SK-N-SH treated with all-trans-retinoic acid at 6 μM for 48 hours (cell line): Measurements from ENCODE around the gene PFKP.

ENCODE experiments used
- ATAC-seq: fragments of 200-7000 bp; cut with Tn5 transposase; 3 replicates; pipeline ENCODE4 v1.9.1; 2020; ENCODE audit warnings: mild to moderate bottlenecking, moderate library complexity
- CSDC2 ChIP-seq: fragments of 250-450 bp; sonication (Bioruptor Pico); IDR thresholded peaks from 2 replicates; pipeline ENCODE4 v1.5.0; 2020; ENCODE audit warnings: mild to moderate bottlenecking, moderate library complexity
- ESRRG ChIP-seq: fragments of 250-450 bp; sonication (Bioruptor Pico); IDR thresholded peaks from 2 replicates; pipeline ENCODE4 v1.6.1; 2021; ENCODE audit warnings: mild to moderate bottlenecking
- GLIS3 ChIP-seq: fragments of 250-450 bp; sonication (Bioruptor Pico); IDR thresholded peaks from 2 replicates; pipeline ENCODE4 v1.5.0; 2020; ENCODE audit warnings: mild to moderate bottlenecking, moderate library complexity
- ISL1 ChIP-seq: fragments of 250-450 bp; sonication (Bioruptor Pico); IDR thresholded peaks from 2 replicates; pipeline ENCODE4 v2.1.2; 2022; ENCODE audit warnings: mild to moderate bottlenecking, moderate library complexity
- OSR1 ChIP-seq: fragments of 250-450 bp; sonication (Bioruptor Pico); IDR thresholded peaks from 2 replicates; pipeline ENCODE4 v1.8.0; 2022; ENCODE audit warnings: moderate library complexity, mild to moderate bottlenecking, inconsistent platforms
- PATZ1 ChIP-seq: fragments of 250-450 bp; sonication (Bioruptor Pico); IDR thresholded peaks from 2 replicates; pipeline ENCODE4 v1.8.0; 2020; ENCODE audit warnings: mild to moderate bottlenecking, moderate library complexity, borderline replicate concordance
- PPARA ChIP-seq: fragments of 250-450 bp; sonication (Bioruptor Pico); IDR thresholded peaks from 2 replicates; pipeline ENCODE4 v1.5.0; 2020; ENCODE audit warnings: mild to moderate bottlenecking, borderline replicate concordance
- RARB ChIP-seq: fragments of 250-450 bp; sonication (Bioruptor Pico); IDR thresholded peaks from 2 replicates; pipeline ENCODE4 v1.8.0; 2021; ENCODE audit warnings: mild to moderate bottlenecking, moderate library complexity
- SNAI2 ChIP-seq: fragments of 250-450 bp; sonication (Bioruptor Pico); IDR thresholded peaks from 2 replicates; pipeline ENCODE4 v1.5.0; 2020; ENCODE audit warnings: mild to moderate bottlenecking, moderate library complexity
- TCF4 ChIP-seq: fragments of 250-450 bp; sonication (Bioruptor Pico); IDR thresholded peaks from 2 replicates; pipeline ENCODE4 v1.8.0; 2021; ENCODE audit warnings: mild to moderate bottlenecking, moderate library complexity, borderline replicate concordance
- TOX ChIP-seq: fragments of 250-450 bp; sonication (Bioruptor Pico); IDR thresholded peaks from 2 replicates; pipeline ENCODE4 v1.8.0; 2021; ENCODE audit warnings: mild to moderate bottlenecking, moderate library complexity, borderline replicate concordance
- TSHZ2 ChIP-seq: fragments of 250-450 bp; sonication (Bioruptor Pico); IDR thresholded peaks from 2 replicates; pipeline ENCODE4 v1.5.0; 2020; ENCODE audit warnings: mild to moderate bottlenecking, moderate library complexity
- ZC3H10 ChIP-seq: fragments of 250-450 bp; sonication (Bioruptor Pico); IDR thresholded peaks from 2 replicates; pipeline ENCODE4 v1.5.1; 2021; ENCODE audit warnings: mild to moderate bottlenecking, moderate library complexity
- ZFP30 ChIP-seq: fragments of 450-650 bp; formaldehyde crosslinking; IDR thresholded peaks from 2 replicates; pipeline ENCODE4 v1.5.0; 2022; ENCODE audit warnings: mild to moderate bottlenecking, moderate library complexity
- ZNF565 ChIP-seq: fragments of 450-650 bp; formaldehyde crosslinking; conservative IDR thresholded peaks from 2 replicates; pipeline ENCODE4 v1.5.0; 2020; ENCODE audit warnings: low read depth, mild to moderate bottlenecking, moderate library complexity
- ZNF8 ChIP-seq: fragments of 450-650 bp; formaldehyde crosslinking; IDR thresholded peaks from 2 replicates; pipeline ENCODE4 v1.5.0; 2020; ENCODE audit warnings: mild to moderate bottlenecking, moderate library complexity
- TF ChIP-seq, protein P1 (sequence below): fragments of 250-450 bp; sonication (Bioruptor Pico); IDR thresholded peaks from 2 replicates; pipeline ENCODE4 v1.8.0; 2021; ENCODE audit warnings: low read depth, mild to moderate bottlenecking, moderate library complexity, borderline replicate concordance
- TF ChIP-seq, protein P2 (sequence below): fragments of 250-450 bp; sonication (Bioruptor Pico); IDR thresholded peaks from 2 replicates; pipeline ENCODE4 v1.5.1; 2020; ENCODE audit warnings: low read depth, mild to moderate bottlenecking, moderate library complexity

The PFKP gene

DNA sequence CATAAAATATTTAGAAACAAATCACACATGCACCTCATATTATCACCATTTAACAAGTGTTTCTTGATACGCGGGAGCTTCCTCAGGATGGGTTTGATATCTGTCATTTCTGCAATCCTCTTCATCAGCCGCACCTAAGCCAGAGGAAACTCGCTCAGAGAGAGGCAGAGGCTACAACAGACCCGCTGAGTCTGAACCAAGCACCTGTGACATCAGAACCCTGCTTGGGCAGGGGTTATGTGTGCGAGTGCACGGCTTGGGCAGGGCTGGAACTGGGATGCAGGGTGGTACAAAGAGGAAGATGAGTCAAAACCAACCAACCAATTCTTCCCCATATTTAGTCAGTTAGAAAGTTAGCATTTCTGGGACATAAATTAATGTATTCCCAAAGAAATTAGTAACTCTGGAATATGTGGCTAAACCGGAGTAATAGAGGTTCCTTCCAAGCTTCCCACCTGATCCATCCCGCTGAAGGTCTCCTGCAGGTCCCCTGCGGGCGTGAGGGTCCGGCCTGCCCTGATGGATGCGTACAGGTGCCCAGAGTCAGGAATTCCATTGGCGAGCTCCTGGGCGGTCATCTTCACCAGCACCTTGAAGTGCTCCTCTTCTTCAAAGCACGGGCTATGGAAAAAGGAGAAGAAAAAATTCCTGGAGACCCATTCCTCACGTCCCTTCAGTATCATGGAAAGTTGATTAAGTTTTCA, 79.9 kb downstream of the PFKP start (continued):
- TF ChIP-seq PATZ1 (CRISPR knock-in tag) (no peak), TSHZ2 (CRISPR knock-in tag) (no peak), CSDC2 (CRISPR knock-in tag) (no peak), ZNF8 (CRISPR knock-in tag) (no peak)

DNA sequence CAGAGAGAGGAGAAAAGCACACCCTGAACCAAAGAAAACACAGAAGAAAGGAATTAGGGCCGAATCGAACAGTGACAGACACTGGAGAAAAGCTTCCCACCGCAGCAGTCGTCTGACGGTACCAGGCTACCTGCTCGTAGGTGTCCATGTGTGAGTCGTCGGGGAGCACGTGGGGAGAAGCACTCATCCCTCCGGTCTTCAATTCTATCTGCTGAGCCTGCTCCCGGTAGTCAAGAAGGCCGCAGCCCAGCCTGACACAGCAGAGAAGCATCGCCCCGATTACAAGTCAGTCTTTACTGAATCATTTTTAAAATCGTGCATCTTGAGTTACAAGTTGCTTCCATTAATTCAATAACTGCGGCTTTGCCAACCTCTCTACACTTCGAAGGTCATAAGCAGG, 80.7 kb downstream of the PFKP start:
- TF ChIP-seq ZNF565 (CRISPR knock-in tag): no peak
- no peak for ATAC-seq

- TF ChIP-seq RARB: no peak
- no peak for TF ChIP-seq PATZ1 (CRISPR knock-in tag)
- TF ChIP-seq, protein P1, sequence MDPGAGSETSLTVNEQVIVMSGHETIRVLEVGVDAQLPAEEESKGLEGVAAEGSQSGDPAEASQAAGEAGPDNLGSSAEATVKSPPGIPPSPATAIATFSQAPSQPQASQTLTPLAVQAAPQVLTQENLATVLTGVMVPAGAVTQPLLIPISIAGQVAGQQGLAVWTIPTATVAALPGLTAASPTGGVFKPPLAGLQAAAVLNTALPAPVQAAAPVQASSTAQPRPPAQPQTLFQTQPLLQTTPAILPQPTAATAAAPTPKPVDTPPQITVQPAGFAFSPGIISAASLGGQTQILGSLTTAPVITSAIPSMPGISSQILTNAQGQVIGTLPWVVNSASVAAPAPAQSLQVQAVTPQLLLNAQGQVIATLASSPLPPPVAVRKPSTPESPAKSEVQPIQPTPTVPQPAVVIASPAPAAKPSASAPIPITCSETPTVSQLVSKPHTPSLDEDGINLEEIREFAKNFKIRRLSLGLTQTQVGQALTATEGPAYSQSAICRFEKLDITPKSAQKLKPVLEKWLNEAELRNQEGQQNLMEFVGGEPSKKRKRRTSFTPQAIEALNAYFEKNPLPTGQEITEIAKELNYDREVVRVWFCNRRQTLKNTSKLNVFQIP (CRISPR knock-in tag): no peak
- no peak for TF ChIP-seq TCF4 (CRISPR knock-in tag)
- TF ChIP-seq ESRRG (CRISPR knock-in tag): no peak
- TF ChIP-seq, protein P2, sequence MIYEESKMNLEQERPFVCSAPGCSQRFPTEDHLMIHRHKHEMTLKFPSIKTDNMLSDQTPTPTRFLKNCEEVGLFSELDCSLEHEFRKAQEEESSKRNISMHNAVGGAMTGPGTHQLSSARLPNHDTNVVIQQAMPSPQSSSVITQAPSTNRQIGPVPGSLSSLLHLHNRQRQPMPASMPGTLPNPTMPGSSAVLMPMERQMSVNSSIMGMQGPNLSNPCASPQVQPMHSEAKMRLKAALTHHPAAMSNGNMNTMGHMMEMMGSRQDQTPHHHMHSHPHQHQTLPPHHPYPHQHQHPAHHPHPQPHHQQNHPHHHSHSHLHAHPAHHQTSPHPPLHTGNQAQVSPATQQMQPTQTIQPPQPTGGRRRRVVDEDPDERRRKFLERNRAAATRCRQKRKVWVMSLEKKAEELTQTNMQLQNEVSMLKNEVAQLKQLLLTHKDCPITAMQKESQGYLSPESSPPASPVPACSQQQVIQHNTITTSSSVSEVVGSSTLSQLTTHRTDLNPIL (CRISPR knock-in tag): no peak
- TF ChIP-seq ISL1 (CRISPR knock-in tag): no peak
- TF ChIP-seq SNAI2 (CRISPR knock-in tag): no peak
- no peak for TF ChIP-seq TOX (CRISPR knock-in tag)
- TF ChIP-seq PPARA (CRISPR knock-in tag): no peak
- no peak for TF ChIP-seq ZNF565 (CRISPR knock-in tag)
- no peak for TF ChIP-seq ZC3H10
- no peak for TF ChIP-seq GLIS3 (CRISPR knock-in tag)
- TF ChIP-seq, all 23 proteins: peak for 0
These were observed 81.6 kb downstream of the PFKP start for GRCh38 chr10:3148994-3149393.

DNA sequence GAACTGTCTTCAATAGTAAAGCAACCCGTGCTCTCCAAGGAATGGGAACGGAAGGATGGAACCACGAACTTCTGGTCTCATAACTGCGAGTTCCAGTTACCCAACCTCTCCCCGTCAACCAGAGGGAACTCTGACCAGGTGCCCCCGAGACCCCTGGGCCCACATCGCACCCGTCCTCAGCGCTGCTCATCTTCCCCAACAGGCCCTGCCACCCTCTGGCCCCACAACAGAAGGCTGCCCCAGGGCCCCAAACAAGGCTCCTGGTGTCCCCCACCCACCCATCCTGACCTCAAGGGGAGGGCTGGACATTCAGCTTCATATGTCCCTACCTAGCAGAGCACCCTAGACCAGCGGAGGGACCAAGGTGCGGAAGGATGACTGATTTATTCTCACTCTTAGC, 82.6 kb downstream of the PFKP start:
- no peak for TF ChIP-seq ESRRG (CRISPR knock-in tag)
- no peak for TF ChIP-seq OSR1 (CRISPR knock-in tag)
- TF ChIP-seq ZFP30 (CRISPR knock-in tag): no peak

More at GRCh38 chr10:3148994-3149393, 81.6 kb downstream of the PFKP start:
- ATAC-seq: no peak

More for the DNA sequence above, 82.6 kb downstream of the PFKP start:
- ATAC-seq: no peak
